ENCODE data around the gene TMSB15C.

The TMSB15C gene

DNA sequence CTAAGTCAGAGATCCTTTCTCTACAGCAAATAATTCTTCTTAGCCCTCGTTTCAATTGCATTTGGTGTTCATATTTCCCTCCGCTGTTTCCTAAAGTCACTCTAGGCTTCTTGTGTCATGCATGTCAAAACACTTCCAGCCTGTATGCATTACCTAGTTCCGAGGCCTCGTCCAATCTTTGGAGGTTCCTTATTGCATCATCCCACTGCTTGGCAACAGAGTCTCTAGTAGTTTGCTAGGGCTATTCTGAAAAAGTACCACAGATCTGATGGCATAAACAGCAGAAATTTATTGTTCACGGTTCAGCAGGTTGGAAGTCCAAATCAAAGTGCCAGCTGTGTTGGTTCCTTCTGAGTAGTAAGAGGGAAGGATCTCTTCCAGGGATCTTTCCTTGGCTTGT lies 30.4 kb downstream of the TMSB15C start:
- DNase-seq (ENCODE audit: low spot score), result no peak

DNA sequence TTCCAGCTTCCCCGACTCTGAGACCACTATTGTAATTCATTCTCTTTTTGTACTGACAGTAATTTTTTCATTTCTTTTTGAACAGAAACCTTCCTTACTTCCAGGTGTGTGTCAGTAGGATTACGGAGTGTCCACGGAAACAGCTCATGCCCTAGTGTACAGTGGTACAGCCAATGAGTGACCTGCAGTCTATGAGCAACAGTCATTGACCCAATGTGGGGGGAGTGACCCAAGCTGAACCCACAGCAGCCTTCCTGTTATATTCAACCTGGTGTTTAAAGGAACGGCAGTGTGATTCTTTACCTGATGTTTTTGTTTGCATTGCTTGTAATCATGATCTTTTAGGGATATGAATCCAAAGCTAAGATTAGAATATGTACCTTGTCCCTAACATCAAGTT lies 35.0 kb downstream of the TMSB15C start:
- no peak for DNase-seq (ENCODE audit: low spot score)

DNA sequence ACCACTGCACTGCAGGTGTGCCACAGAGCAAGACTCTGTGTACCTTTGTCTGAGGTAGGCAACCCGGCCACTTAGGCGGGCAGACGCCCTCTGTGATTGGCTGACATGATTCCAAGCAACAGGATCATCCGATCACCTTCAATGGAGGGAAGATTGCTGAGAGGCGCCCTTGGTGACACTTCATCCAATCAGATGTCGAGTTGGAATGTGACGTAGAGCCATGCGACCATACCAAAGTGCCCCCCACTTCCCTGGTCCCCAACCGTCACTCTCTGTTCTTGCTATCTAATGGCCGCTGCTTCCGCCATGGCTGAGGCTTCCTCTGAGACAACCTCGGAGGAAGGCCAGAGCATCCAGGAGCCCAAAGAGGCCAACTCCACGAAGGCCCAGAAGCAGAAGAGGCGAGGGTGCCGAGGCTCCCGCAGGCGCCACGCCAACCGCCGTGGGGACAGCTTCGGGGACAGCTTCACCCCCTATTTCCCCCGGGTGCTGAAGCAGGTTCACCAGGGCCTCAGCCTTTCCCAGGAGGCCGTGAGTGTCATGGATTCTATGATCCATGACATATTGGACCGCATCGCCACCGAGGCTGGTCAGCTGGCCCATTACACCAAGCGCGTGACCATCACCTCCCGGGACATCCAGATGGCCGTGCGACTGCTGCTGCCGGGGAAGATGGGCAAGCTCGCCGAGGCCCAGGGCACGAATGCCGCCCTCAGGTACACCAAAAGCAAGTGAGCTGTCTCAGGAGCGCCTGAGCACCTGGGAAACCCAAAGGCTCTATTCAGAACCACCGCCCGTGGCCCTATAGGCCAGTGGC lies 36.1 kb downstream of the TMSB15C start, which contains the start of gene H2BW2:
Gene H2BW2 (plus strand): TSS at position 268 of the 817 bp plus-strand sequence. CDS start 39 bp downstream, at position 307.
- DNase-seq (ENCODE audit: low spot score), result no peak
